Keratinocyte (primary cell): ENCODE results near the gene CZIB.

Experiments
- EZH2 ChIP-seq: IDR thresholded peaks from one replicate; pipeline ENCODE4 v1.6.1; 2012; ENCODE audit warnings: inconsistent platforms, mild to moderate bottlenecking, low read length, moderate library complexity
- TF ChIP-seq, protein P1 (sequence below), 3 experiments: IDR thresholded peaks in 1 of 3; conservative IDR thresholded peaks in 1 of 3; optimal IDR thresholded peaks in 1 of 3; 2 replicates in 2 of 3; 3 replicates in 1 of 3; pipeline versions ENCODE3 to v1.5.1; 2011; ENCODE audit warnings: low read length in 3 of 3, mild to moderate bottlenecking in 3 of 3, moderate library complexity in 2 of 3, control low read depth in 1 of 3, inconsistent platforms in 1 of 3; ENCODE audit not compliant: insufficient read depth in 2 of 3; ENCODE audit errors: extremely low read depth in 1 of 3

DNA sequence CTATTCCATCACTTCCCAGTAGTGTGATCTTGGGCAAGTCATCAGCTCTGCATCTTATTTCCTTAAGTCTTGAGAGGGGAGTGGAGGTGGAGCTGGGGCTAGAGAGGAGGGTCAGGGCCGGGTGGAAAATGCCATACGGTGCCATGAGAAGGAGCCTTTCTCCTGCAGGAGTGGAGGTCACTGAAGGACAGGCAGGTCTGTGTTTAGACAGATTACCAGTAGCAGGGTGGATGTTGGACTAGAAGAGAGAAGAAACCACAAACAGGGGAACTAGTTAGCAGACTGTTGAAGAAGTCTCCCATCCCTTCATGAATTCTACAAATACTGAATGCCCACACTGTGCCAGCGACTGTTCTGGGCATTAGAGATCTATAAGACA lies 37.7 kb downstream of the CZIB start:
- TF ChIP-seq, protein P1, sequence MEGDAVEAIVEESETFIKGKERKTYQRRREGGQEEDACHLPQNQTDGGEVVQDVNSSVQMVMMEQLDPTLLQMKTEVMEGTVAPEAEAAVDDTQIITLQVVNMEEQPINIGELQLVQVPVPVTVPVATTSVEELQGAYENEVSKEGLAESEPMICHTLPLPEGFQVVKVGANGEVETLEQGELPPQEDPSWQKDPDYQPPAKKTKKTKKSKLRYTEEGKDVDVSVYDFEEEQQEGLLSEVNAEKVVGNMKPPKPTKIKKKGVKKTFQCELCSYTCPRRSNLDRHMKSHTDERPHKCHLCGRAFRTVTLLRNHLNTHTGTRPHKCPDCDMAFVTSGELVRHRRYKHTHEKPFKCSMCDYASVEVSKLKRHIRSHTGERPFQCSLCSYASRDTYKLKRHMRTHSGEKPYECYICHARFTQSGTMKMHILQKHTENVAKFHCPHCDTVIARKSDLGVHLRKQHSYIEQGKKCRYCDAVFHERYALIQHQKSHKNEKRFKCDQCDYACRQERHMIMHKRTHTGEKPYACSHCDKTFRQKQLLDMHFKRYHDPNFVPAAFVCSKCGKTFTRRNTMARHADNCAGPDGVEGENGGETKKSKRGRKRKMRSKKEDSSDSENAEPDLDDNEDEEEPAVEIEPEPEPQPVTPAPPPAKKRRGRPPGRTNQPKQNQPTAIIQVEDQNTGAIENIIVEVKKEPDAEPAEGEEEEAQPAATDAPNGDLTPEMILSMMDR (optimal IDR thresholded peaks at IDR 0.05 in 1 of 3, IDR thresholded peaks at IDR 0.05 in 1 of 3, conservative IDR thresholded peaks at IDR 0.05 in 1 of 3; ENCODE audit: extremely low read depth in 1 of 3, insufficient read depth in 2 of 3, low read length in 3 of 3): no peak
- TF ChIP-seq EZH2: no peak
